ENCODE data around the gene USO1.
"Not testable (repeated sequence)": the region's sequence is repeated elsewhere in the genome, so short reads cannot be mapped to it uniquely, and the experiment has no call there.

The USO1 gene

GRCh38 chr4:75771607-75772006 lies 47.2 kb downstream of the USO1 start:
- no peak for DNase-seq

GRCh38 chr4:75777589-75777988 lies 53.2 kb downstream of the USO1 start:
- no peak for DNase-seq

GRCh38 chr4:75779105-75779757 lies 54.9 kb downstream of the USO1 start:
- DNase-seq: no peak

- DNase-seq: no peak
Observed at GRCh38 chr4:75781305-75781704, 56.9 kb downstream of the USO1 start.

GRCh38 chr4:75786526-75786925 lies 62.1 kb downstream of the USO1 start:
- no peak for DNase-seq

- no peak for DNase-seq
Observed at GRCh38 chr4:75786938-75787337, 62.6 kb downstream of the USO1 start.

- no peak for DNase-seq
Observed at GRCh38 chr4:75790024-75790423, 65.6 kb downstream of the USO1 start.

GRCh38 chr4:75800972-75801371 lies 76.6 kb downstream of the USO1 start:
- DNase-seq: no peak

GRCh38 chr4:75806035-75806434 lies 81.7 kb downstream of the USO1 start:
- not testable (repeated sequence) for DNase-seq

GRCh38 chr4:75817901-75818300 lies 93.5 kb downstream of the USO1 start:
- no peak for DNase-seq

GRCh38 chr4:75819121-75819520 lies 94.7 kb downstream of the USO1 start:
- DNase-seq: no peak

GRCh38 chr4:75820197-75820596 lies 95.8 kb downstream of the USO1 start:
- DNase-seq: no peak

GRCh38 chr4:75820676-75821075 lies 96.3 kb downstream of the USO1 start:
- DNase-seq: no peak

- no peak for DNase-seq
Observed at GRCh38 chr4:75821216-75821615, 96.8 kb downstream of the USO1 start.

GRCh38 chr4:75821966-75822365 lies 97.6 kb downstream of the USO1 start:
- DNase-seq: no peak

GRCh38 chr4:75822416-75822815 lies 98.0 kb downstream of the USO1 start:
- no peak for DNase-seq

- no peak for DNase-seq
Observed at GRCh38 chr4:75823812-75824211, 99.4 kb downstream of the USO1 start.

- DNase-seq: no peak
Observed at GRCh38 chr4:75830906-75831305, 106.5 kb downstream of the USO1 start.

- peak; percentile 61 to 73 for DNase-seq
Observed at GRCh38 chr4:75831856-75832405, 107.6 kb downstream of the USO1 start.

- peak; percentile 15 to 29 for DNase-seq
Observed at GRCh38 chr4:75834095-75834771, 109.9 kb downstream of the USO1 start.

- DNase-seq: no peak
Observed at GRCh38 chr4:75834772-75835154, 110.4 kb downstream of the USO1 start.

GRCh38 chr4:75841641-75842520 lies 117.5 kb downstream of the USO1 start:
- no peak for DNase-seq

GRCh38 chr4:75843596-75843995 lies 119.2 kb downstream of the USO1 start:
- no peak for DNase-seq

Data from Kasumi-1 (cell line).